Upper lobe of left lung (tissue), 4 donors: ENCODE results near the gene HLA-A.

ENCODE experiments used
- CTCF ChIP-seq, 6 experiments: fragments of 450-650 bp in 4 of 6; fragments of 200-600 bp in 2 of 6; sonication (generic) in 2 of 6; IDR thresholded peaks; one replicate each; pipeline ENCODE4 v1.5.1; 2016 to 2019; ENCODE audit warnings: antibody characterized with exemption in 6 of 6
- POLR2A ChIP-seq, 4 donors: fragments of 450-650 bp; IDR thresholded peaks; one replicate each; pipeline ENCODE4 v1.5.1; 2016 to 2017; ENCODE audit warnings: antibody characterized with exemption in 4 of 4, mild to moderate bottlenecking in 2 of 4
- POLR2AphosphoS5 ChIP-seq, 2 donors: sonication (generic); formaldehyde crosslinking; IDR thresholded peaks; one replicate each; pipeline ENCODE4 v1.5.1; 2017; ENCODE audit warnings: antibody characterized with exemption in 2 of 2

GRCh38 chr6:29916741-29917140, 25.6 kb upstream of the HLA-A start:
- TF ChIP-seq POLR2A (IDR thresholded peaks at IDR 0.05) (no peak), CTCF (IDR thresholded peaks at IDR 0.05) (no peak), POLR2AphosphoS5 (IDR thresholded peaks at IDR 0.05) (no peak)
